C4-2B (cell line): ENCODE measurements around the gene ANAPC16.

Experiments
- CTCF ChIP-seq: fragments of 450-650 bp; conservative IDR thresholded peaks from 2 replicates; pipeline ENCODE4 v1.5.1; 2017; ENCODE audit warnings: mild to moderate bottlenecking
- ZFX ChIP-seq: fragments of 450-650 bp; IDR thresholded peaks from 2 replicates; pipeline ENCODE4 v1.6.1; 2017

GRCh38 chr10:72175149-72175548, 40.7 kb upstream of the ANAPC16 start:
- TF ChIP-seq CTCF (no peak), ZFX (no peak)
